Fibroblast of gingiva (primary cell): ENCODE measurements around the gene FCMR.
A peak's percentile ranks its signal among the peaks of the same experiment; 100 is the strongest.

Experiments
- DNase-seq: peaks from one replicate; pipeline ENCODE4 v3.0.0-alpha.2; 2011; ENCODE audit warnings: low read depth

Gene FCMR

GRCh38 chr1:206899717-206900116 lies 22.0 kb downstream of the FCMR start:
- DNase-seq: no peak

- DNase-seq: no peak
These were observed 22.8 kb downstream of the FCMR start for GRCh38 chr1:206898915-206899431.

GRCh38 chr1:206898089-206898914 lies 23.4 kb downstream of the FCMR start:
- DNase-seq: peak; percentile 67

GRCh38 chr1:206897175-206897574 lies 24.6 kb downstream of the FCMR start, which contains the start of gene IL24:
TSS of gene IL24 (plus strand) at chr1:206897443. CDS start at chr1:206897833, 390 bp downstream.
- DNase-seq: no peak

- peak; percentile 93 for DNase-seq
These were observed 25.5 kb downstream of the FCMR start for GRCh38 chr1:206896261-206896660.

GRCh38 chr1:206895837-206896242 lies 25.9 kb downstream of the FCMR start:
- peak; percentile 97 for DNase-seq

GRCh38 chr1:206895325-206895724 lies 26.4 kb downstream of the FCMR start:
- DNase-seq: no peak

- no peak for DNase-seq
These were observed 28.4 kb downstream of the FCMR start for GRCh38 chr1:206893380-206893779.

GRCh38 chr1:206892351-206892984 lies 29.3 kb downstream of the FCMR start:
- peak; percentile 73 for DNase-seq

GRCh38 chr1:206891412-206891811 lies 30.3 kb downstream of the FCMR start:
- DNase-seq: no peak

- DNase-seq: peak; percentile 80
These were observed 31.3 kb downstream of the FCMR start for GRCh38 chr1:206890125-206891060.

GRCh38 chr1:206887701-206888100 lies 34.0 kb downstream of the FCMR start:
- DNase-seq: no peak

- DNase-seq: no peak
These were observed 34.9 kb downstream of the FCMR start for GRCh38 chr1:206886831-206887230.

GRCh38 chr1:206885341-206886060 lies 36.2 kb downstream of the FCMR start:
- no peak for DNase-seq

GRCh38 chr1:206883876-206884275 lies 37.9 kb downstream of the FCMR start:
- no peak for DNase-seq

GRCh38 chr1:206883160-206883559 lies 38.6 kb downstream of the FCMR start:
- DNase-seq: no peak

GRCh38 chr1:206882555-206882954 lies 39.2 kb downstream of the FCMR start:
- DNase-seq: no peak

- DNase-seq: no peak
These were observed 41.4 kb downstream of the FCMR start for GRCh38 chr1:206880314-206880713.

- DNase-seq: no peak
These were observed 43.3 kb downstream of the FCMR start for GRCh38 chr1:206878456-206878855.

- DNase-seq: no peak
These were observed 45.9 kb downstream of the FCMR start for GRCh38 chr1:206875752-206876377.
